Mesenchymal stem cell (in vitro differentiated cells and primary cell): Measurements from ENCODE around the gene ANKRD16.
"Not testable (repeated sequence)": the region's sequence is repeated elsewhere in the genome, so short reads cannot be mapped to it uniquely, and the experiment has no call there.

Source experiments
- DNase-seq: peaks from one replicate; pipeline ENCODE4 v3.0.0-alpha.2; 2013
- H2AFZ ChIP-seq: one replicate; pipeline ENCODE4 v1.6.1; 2013; ENCODE audit warnings: low read depth, mild to moderate bottlenecking, control low read depth, inconsistent platforms, low read length, moderate library complexity
- H2AK5ac ChIP-seq: 2 replicates; pipeline ENCODE4 v1.6.1; 2013; ENCODE audit warnings: low read length, moderate library complexity, mild to moderate bottlenecking, inconsistent platforms; ENCODE audit not compliant: severe bottlenecking
- H2BK120ac ChIP-seq: one replicate; pipeline ENCODE4 v1.6.1; 2013; ENCODE audit warnings: low read depth, mild to moderate bottlenecking, inconsistent platforms, low read length, moderate library complexity
- H2BK12ac ChIP-seq, 2 experiments: one replicate each; pipeline ENCODE4 v1.6.1; 2013; ENCODE audit warnings: inconsistent platforms in 2 of 2, low read length in 2 of 2, mild to moderate bottlenecking in 2 of 2, moderate library complexity in 2 of 2, control low read depth in 1 of 2
- H2BK15ac ChIP-seq: one replicate; pipeline ENCODE4 v1.6.1; 2013; ENCODE audit warnings: mild to moderate bottlenecking, low read depth, inconsistent platforms; ENCODE audit not compliant: poor library complexity, severe bottlenecking
- H2BK5ac ChIP-seq: 2 replicates; pipeline ENCODE4 v1.6.1; 2013; ENCODE audit warnings: low read depth, mild to moderate bottlenecking, low read length, control low read depth, inconsistent platforms; ENCODE audit not compliant: poor library complexity, severe bottlenecking
- H3K14ac ChIP-seq, 2 experiments: one replicate each; pipeline ENCODE4 v1.6.1; 2013; ENCODE audit warnings: inconsistent platforms in 2 of 2, low read length in 2 of 2, control low read depth in 1 of 2, mild to moderate bottlenecking in 1 of 2, moderate library complexity in 1 of 2
- H3K18ac ChIP-seq, 2 experiments: one replicate each; pipeline ENCODE4 v1.6.1; 2013; ENCODE audit warnings: inconsistent platforms in 2 of 2, low read length in 2 of 2, control low read depth in 1 of 2, low read depth in 1 of 2, mild to moderate bottlenecking in 1 of 2
- H3K23ac ChIP-seq, 2 experiments: one replicate each; pipeline ENCODE4 v1.6.1; 2013; ENCODE audit warnings: inconsistent platforms in 2 of 2, low read length in 2 of 2, mild to moderate bottlenecking in 2 of 2, moderate library complexity in 2 of 2, control low read depth in 1 of 2
- H3K27ac ChIP-seq: 2 replicates; pipeline ENCODE4 v1.5.1; 2013; ENCODE audit warnings: mild to moderate bottlenecking, moderate library complexity, low read length, control low read depth, inconsistent platforms; ENCODE audit not compliant: poor library complexity, severe bottlenecking
- H3K27me3 ChIP-seq, 2 experiments: 2 replicates each; pipeline versions ENCODE4 v1.6.1 to v1.7.0; 2013; ENCODE audit warnings: low read length in 2 of 2, mild to moderate bottlenecking in 2 of 2, moderate library complexity in 2 of 2, control low read depth in 1 of 2, inconsistent platforms in 1 of 2; ENCODE audit not compliant: control insufficient read depth in 1 of 2, insufficient read depth in 1 of 2
- H3K36me3 ChIP-seq, 2 experiments: 2 replicates each; pipeline versions ENCODE4 v1.6.1 to v1.7.0; 2013; ENCODE audit warnings: low read length in 2 of 2, control low read depth in 1 of 2, inconsistent platforms in 1 of 2, low read depth in 1 of 2, mild to moderate bottlenecking in 1 of 2; ENCODE audit not compliant: insufficient read depth in 2 of 2, control insufficient read depth in 1 of 2
- H3K4ac ChIP-seq, 2 experiments: one replicate each; pipeline ENCODE4 v1.6.1; 2013; ENCODE audit warnings: inconsistent platforms in 2 of 2, low read length in 2 of 2, mild to moderate bottlenecking in 2 of 2, moderate library complexity in 2 of 2, control low read depth in 1 of 2, low read depth in 1 of 2
- H3K4me1 ChIP-seq: 2 replicates; pipeline ENCODE4 v1.6.1; 2013; ENCODE audit warnings: low read depth, low read length, control low read depth; ENCODE audit not compliant: control insufficient read depth, insufficient read depth
- H3K4me2 ChIP-seq: 2 replicates; pipeline ENCODE4 v1.6.1; 2013; ENCODE audit warnings: low read length, mild to moderate bottlenecking, inconsistent platforms; ENCODE audit not compliant: poor library complexity, severe bottlenecking
- H3K4me3 ChIP-seq, 2 experiments: 2 replicates each; pipeline versions ENCODE4 v1.5.1 to v1.7.0; 2013; ENCODE audit warnings: low read length in 2 of 2, mild to moderate bottlenecking in 2 of 2, control low read depth in 1 of 2, low read depth in 1 of 2; ENCODE audit not compliant: insufficient read depth in 1 of 2
- H3K79me1 ChIP-seq: replicated peaks from 2 replicates; pipeline ENCODE4 v1.6.1; 2013; ENCODE audit warnings: mild to moderate bottlenecking, control low read depth, low read length, inconsistent platforms; ENCODE audit not compliant: poor library complexity, severe bottlenecking
- H3K9ac ChIP-seq: 2 replicates; pipeline ENCODE4 v1.7.0; 2013; ENCODE audit warnings: mild to moderate bottlenecking, low read length, moderate library complexity
- H3K9me3 ChIP-seq: 2 replicates; pipeline ENCODE4 v1.7.0; 2013; ENCODE audit warnings: mild to moderate bottlenecking, low read length; ENCODE audit not compliant: control insufficient read depth
- H4K8ac ChIP-seq: one replicate; pipeline ENCODE4 v1.6.1; 2013; ENCODE audit warnings: inconsistent platforms, mild to moderate bottlenecking, low read length, moderate library complexity
- H4K91ac ChIP-seq: one replicate; pipeline ENCODE4 v1.6.1; 2013; ENCODE audit warnings: mild to moderate bottlenecking, low read length, inconsistent platforms
- WGBS: methylation state at CpG from one replicate; pipeline ENCODE4 v1.1.7; 2013; ENCODE audit warnings: mixed read lengths; 5-methylcytosine and 5-hydroxymethylcytosine counted together

The ANKRD16 gene

GRCh38 chr10:5911670-5912069, 22.0 kb upstream of the ANKRD16 start:
- Histone ChIP-seq H2AK5ac (no peak overlapping the region), H3K27ac (no peak overlapping the region), H3K4me3 (no peak overlapping the region), H3K4ac (no peak overlapping the region), H2BK120ac (no peak overlapping the region), H3K9ac (no peak overlapping the region), H3K27me3 (no peaks in the 10 kb centered on the region), H3K9me3 (no peaks in the 10 kb centered on the region), H3K36me3 (peaks cover 66 to 93% of the 10 kb centered on the region in 2 experiments), H3K23ac (no peak overlapping the region), H3K79me1 (peaks cover 25% of the 10 kb centered on the region), H2BK15ac (no peak overlapping the region), H4K8ac (no peak overlapping the region), H3K4me1 (no peaks in the 10 kb centered on the region), H2BK5ac (no peak overlapping the region), H2BK12ac (no peak overlapping the region), H3K18ac (no peak overlapping the region), H4K91ac (no peak overlapping the region), H2AFZ (no peak overlapping the region), H3K14ac (no peak overlapping the region), H3K4me2 (no peak overlapping the region)
- WGBS, result 99% methylated on average over 4 of the region's 4 CpGs
- DNase-seq, result no peak

DNA sequence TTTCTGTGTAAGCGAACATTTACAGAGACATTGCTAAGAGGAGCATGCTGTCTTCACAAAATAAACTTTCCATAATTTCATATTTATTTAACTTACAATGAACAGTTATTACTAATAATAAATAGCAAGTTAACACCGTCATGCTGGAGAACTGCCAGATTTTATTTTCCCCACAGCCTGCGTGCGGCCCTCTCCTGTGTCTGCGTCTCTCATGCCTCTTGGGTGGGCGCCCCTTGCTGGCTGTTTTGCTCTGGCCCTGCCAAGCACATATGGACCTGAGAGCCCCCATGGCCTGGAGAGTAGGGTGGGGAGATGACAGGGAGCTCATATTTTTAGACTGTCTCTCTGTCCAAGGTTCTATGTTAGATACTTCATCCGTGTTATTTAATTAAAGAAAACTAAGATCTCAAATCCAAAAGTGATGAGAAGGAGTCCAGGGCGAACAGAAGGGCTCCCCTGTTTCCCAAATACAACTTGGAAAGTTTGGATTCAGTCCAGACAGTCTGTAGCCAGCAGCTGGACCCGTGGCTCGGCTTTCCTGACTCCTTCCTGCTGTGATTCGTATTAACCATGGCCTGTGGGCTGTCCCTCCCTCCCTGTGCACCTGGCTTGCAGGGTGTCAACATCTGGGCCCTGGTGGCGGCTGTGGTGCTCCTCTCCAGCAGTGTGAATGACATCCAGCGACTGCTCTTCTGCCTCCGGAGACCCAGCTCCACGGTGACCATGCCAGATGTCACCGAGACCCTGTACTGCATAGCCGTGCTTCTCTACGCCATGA, 20.8 kb upstream of the ANKRD16 start:
- no peaks in the 10 kb centered on the region for H3K9me3 ChIP-seq
- no peak overlapping the region for H2AFZ ChIP-seq
- H2BK15ac ChIP-seq, result no peak overlapping the region
- H4K91ac ChIP-seq, result peak overlapping the region; percentile 14
- WGBS, result 97% methylated on average over 17 of the region's 18 CpGs
- H2BK5ac ChIP-seq, result no peak overlapping the region
- H3K4ac ChIP-seq, result no peak overlapping the region
- H2AK5ac ChIP-seq, result no peak overlapping the region
- H2BK12ac ChIP-seq, result no peak overlapping the region
- no peaks in the 10 kb centered on the region for H3K4me1 ChIP-seq
- no peak overlapping the region for H3K9ac ChIP-seq
- peaks cover 34% of the 10 kb centered on the region for H3K79me1 ChIP-seq
- no peaks in the 10 kb centered on the region for H3K27me3 ChIP-seq
- no peak overlapping the region for H4K8ac ChIP-seq
- H3K4me2 ChIP-seq, result no peak overlapping the region
- H3K23ac ChIP-seq, result no peak overlapping the region
- no peak for DNase-seq
- peaks cover 64 to 93% of the 10 kb centered on the region in 2 experiments for H3K36me3 ChIP-seq
- no peak overlapping the region for H3K14ac ChIP-seq
- no peak overlapping the region for H3K18ac ChIP-seq
- no peak overlapping the region for H2BK120ac ChIP-seq
- H3K27ac ChIP-seq, result no peak overlapping the region
- H3K4me3 ChIP-seq, result no peak overlapping the region

- not testable (repeated sequence) for H2BK15ac ChIP-seq, H2AFZ ChIP-seq, H3K18ac ChIP-seq, H3K27ac ChIP-seq, H3K4me1 ChIP-seq, H2BK12ac ChIP-seq, H4K91ac ChIP-seq, H3K14ac ChIP-seq, H3K4ac ChIP-seq, H2AK5ac ChIP-seq, H3K23ac ChIP-seq, H3K4me3 ChIP-seq, H4K8ac ChIP-seq, H3K9ac ChIP-seq, H3K27me3 ChIP-seq, DNase-seq, H3K4me2 ChIP-seq, H2BK5ac ChIP-seq, H2BK120ac ChIP-seq, H3K9me3 ChIP-seq
- H3K36me3 ChIP-seq, result peaks cover 50 to 78% of the 10 kb centered on the region in 2 experiments
- peaks cover 39% of the 10 kb centered on the region for H3K79me1 ChIP-seq
- WGBS, result 99% methylated on average over 7 of the region's 7 CpGs
Observed at GRCh38 chr10:5908676-5909075, 19.0 kb upstream of the ANKRD16 start.

DNA sequence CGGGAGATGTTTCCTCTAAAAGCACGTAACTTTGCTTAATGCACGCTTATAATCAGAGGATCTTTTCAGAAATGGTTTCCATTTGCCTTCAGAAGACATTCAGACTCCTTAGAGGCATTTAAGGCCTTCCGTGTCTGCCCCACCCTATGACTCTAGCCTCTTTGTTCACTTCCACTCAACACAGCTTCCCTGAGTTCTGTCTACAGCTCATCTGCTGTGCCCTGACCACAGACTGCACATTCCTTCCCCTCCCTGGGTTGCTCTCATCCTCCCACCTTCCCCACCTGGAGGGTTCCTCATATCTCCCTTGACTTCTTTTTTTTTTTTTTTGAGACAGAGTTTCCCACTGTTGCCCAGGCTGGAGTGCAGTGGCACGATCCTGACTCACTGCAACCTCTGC, 17.0 kb upstream of the ANKRD16 start:
- DNase-seq, result no peak
- Histone ChIP-seq H3K36me3 (peaks cover 39 to 67% of the 10 kb centered on the region in 2 experiments), H2BK5ac (no peak overlapping the region), H3K9me3 (no peaks in the 10 kb centered on the region), H3K18ac (no peak overlapping the region), H2AFZ (no peak overlapping the region), H3K23ac (no peak overlapping the region), H3K4me1 (no peaks in the 10 kb centered on the region), H3K14ac (no peak overlapping the region), H3K27ac (no peak overlapping the region), H3K79me1 (peaks cover 36% of the 10 kb centered on the region), H4K91ac (no peak overlapping the region), H2BK120ac (no peak overlapping the region), H3K9ac (no peak overlapping the region), H2BK12ac (no peak overlapping the region), H4K8ac (no peak overlapping the region), H3K4me3 (no peak overlapping the region), H3K4ac (no peak overlapping the region), H2BK15ac (no peak overlapping the region), H3K27me3 (no peaks in the 10 kb centered on the region), H2AK5ac (no peak overlapping the region), H3K4me2 (no peak overlapping the region)
- 88% methylated on average over 5 of the region's 5 CpGs for WGBS
